NCI-H2227 treated with DMSO at 0.1 percent for 48 hours (cell line): ENCODE results near the gene PLAAT4.
"Not testable (repeated sequence)": the region's sequence is repeated elsewhere in the genome, so short reads cannot be mapped to it uniquely, and the experiment has no call there.

Source experiments
- DNase-seq: peaks from one replicate; lab custom pipeline; 2025; lab: John Stamatoyannopoulos, UW

The PLAAT4 gene

DNA sequence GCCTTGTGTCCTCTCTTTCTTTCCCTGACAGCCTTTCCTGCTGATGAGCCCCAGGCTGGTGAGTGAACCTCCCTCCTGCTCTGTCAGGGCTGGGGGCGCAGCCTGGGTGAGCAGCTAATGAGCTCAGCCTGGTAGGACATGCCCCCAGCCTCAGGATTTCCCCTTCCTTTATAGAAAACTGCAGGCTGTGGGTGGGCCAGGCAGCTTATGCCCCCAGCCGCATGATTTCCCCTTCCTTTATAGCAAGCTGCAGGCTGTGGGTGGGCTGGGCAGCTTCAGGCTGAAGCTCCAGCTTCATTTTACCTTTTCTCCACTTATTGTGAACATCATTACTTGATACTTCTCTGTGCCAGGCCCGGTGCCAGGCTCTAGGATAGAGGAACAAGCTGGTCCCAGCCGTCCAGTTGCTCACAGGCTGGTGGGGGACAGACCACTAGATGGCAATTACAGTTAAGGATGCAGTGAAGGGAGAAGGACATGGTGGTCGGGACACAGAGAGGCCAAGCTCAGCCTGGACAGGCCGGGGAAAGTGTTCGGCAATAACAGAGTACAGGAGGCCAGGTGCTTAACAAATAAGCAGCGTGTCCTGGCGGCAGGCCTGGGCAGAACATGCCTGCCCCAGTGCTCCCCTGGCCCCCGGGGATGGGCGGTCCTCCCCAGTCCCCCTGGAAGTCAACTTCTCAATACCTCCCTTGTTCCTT is 25.4 kb upstream of the PLAAT4 start:
- no peak for DNase-seq

- DNase-seq, result no peak
These were observed 23.8 kb upstream of the PLAAT4 start for GRCh38 chr11:63512816-63513215.

- no peak for DNase-seq
These were observed 20.5 kb upstream of the PLAAT4 start for GRCh38 chr11:63516109-63516508.

DNA sequence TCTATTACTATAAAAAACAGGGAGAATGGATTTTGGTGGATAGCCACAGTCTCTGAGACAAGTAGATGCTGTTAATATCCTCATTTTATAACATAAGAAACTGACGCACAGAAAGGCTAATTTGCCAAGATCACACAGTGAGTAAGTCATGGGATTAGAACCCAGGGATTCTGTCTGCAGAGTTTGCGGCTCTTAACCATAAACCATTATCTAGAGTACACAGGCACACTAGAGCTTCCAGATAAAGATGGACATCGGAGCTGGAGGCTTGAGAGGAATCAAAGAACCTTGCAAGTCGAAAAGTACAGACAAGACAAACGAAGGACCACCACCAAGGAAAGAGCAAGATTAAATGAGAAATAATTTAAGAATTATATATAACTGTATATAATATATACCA is 19.5 kb upstream of the PLAAT4 start:
- no peak for DNase-seq

DNA sequence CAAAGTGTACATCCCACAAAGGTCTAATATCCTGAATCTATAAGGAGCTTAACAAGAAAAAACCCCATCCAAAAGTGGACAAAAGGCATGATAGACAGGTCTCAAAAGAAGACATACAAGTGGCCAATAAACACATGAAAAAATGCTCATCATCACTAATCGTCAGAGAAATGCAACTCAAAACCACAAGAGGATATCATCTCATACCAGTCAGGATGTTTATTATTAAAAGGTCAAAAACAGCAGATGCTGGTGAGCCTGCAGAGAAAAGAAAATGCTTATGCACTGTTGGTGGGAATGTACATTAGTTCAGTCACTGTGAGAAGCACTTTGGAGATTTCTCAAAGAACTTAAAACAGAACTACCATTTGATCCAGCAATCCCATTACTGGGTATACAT is 18.1 kb upstream of the PLAAT4 start:
- DNase-seq, result no peak

DNA sequence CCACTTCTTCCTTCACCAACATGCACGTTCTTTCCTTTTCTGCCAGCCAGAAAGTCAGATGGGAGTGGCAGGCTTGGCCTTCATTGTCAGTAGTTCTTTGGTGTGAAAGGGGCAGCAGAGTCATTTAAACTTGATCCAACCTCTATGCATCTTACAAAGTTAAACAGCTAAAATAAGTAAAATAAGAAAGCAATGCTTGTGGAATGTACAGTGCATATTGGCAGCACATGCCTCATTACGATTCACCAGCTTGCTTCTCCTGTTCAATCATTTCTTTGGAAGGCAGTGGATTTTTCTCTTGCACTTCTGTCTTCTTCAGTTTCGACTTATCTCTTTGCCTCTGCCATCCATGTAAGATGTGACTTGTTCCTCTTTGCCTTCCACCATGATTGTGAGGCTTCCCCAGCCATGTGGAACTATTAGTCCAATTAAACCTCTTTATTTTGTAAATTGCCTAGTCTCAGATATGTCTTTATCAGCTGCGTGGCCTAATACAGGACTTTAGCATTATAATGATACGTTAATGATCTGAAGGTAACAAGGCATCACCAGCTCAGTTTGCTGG is 15.9 kb upstream of the PLAAT4 start:
- DNase-seq, result no peak

DNA sequence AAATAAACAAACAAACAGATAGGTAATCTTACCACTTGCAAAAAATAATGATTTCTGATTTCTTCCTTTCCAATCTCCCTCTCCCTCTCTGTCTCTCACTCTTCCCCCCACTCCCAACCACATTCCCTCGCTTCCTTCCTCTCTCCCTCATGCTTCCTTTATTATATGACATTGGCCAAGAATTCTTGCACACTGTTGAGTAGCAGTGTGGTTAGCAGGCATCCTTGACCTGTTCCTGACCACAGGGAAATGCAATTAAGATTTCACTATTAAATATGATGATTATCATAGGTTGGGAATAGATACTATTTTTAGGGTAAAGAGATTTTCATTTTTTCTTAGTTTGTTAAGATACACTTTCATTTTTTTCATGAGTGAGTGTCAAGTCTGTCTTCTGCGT is 14.7 kb upstream of the PLAAT4 start:
- no peak for DNase-seq

DNA sequence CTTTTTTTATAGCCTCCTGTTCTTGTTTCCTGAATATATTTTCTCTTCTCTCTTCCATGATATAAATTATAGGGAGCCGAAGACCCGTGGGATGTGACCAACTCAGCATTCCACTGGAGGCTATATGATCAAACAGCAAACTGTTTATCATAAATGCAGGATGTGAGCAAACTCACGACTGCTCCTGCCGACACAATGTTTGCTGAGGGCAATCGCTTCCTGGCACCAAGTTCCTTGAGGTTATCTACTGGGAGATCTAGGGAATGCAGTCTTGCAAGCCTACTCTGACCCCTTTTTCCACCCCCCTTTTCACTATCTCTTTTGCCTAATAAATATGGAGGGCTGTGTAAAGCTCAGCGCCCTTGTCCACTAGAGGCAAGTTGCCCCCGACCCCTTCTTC is 13.5 kb upstream of the PLAAT4 start:
- DNase-seq, result no peak

DNA sequence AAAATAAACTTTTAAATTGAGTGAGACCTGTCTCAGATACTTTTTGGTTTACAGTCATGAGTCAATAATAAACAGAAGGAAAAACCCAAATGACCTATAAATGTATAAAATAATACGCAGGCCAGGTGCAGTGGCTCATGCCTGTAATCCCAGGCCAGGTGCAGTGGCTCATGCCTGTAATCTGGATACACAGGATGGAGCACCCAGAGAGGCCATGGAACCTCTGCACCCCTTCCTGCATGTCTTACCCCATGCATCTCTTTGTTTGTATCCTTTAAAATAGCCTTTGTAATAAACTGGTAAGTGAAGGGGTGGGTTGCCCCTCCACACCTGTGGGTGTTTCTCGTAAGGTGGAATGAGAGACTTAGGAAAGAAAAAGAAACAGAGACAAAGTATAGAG is 8.9 kb upstream of the PLAAT4 start:
- no peak for DNase-seq

GRCh38 chr11:63528156-63528555 is 8.5 kb upstream of the PLAAT4 start:
- not testable (repeated sequence) for DNase-seq

DNA sequence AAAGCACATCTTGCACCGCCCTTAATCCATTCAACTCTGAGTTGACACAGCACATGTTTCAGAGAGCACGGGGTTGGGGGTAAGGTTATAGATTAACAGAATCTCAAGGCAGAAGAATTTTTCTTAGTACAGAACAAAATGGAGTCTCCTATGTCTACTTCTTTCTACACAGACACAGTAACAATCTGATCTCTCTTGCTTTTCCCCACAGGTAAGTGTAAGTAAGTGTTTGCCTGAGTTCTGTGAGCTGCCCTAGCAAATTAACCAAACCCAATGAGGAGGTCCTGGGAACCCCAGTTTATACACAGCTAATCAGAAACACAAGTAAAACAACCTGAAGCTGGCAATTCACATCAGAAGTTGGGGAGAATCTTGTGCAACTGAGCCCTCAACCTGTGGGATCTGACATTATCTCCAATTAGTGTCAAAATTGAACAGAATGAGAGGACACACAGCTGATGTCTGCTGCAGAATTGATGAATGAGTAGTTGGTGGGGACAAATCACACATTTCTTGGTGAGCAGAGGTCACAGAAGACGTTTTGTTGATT is 7.8 kb upstream of the PLAAT4 start:
- DNase-seq, result not testable (repeated sequence)

- not testable (repeated sequence) for DNase-seq
These were observed 7.2 kb upstream of the PLAAT4 start for GRCh38 chr11:63529373-63529772.

DNA sequence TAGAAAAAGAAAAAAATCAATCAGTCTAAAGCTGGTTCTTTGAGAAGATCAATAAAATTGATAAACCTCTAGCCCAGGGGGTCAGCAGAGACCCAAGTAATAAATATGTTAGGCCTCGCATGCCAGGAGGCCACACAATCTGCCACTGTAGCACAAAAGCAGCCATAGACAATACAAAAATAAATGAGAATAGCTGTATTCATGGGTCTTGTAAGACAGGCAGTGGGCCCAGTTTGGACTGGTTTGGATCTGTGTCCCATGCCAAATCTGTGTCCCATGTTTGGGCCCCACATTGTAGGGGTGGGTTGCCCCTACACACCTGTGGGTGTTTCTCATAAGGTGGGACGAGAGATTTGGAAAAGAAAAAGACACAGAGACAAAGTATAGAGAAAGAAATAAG is 6.6 kb upstream of the PLAAT4 start:
- no peak for DNase-seq

- DNase-seq, result not testable (repeated sequence)
These were observed 5.4 kb upstream of the PLAAT4 start for GRCh38 chr11:63531074-63531792.

GRCh38 chr11:63532117-63532516 is 4.5 kb upstream of the PLAAT4 start:
- DNase-seq, result no peak

- DNase-seq, result no peak
These were observed 3.7 kb upstream of the PLAAT4 start for GRCh38 chr11:63532799-63533475.

GRCh38 chr11:63534076-63534475 is 2.5 kb upstream of the PLAAT4 start:
- DNase-seq, result no peak

DNA sequence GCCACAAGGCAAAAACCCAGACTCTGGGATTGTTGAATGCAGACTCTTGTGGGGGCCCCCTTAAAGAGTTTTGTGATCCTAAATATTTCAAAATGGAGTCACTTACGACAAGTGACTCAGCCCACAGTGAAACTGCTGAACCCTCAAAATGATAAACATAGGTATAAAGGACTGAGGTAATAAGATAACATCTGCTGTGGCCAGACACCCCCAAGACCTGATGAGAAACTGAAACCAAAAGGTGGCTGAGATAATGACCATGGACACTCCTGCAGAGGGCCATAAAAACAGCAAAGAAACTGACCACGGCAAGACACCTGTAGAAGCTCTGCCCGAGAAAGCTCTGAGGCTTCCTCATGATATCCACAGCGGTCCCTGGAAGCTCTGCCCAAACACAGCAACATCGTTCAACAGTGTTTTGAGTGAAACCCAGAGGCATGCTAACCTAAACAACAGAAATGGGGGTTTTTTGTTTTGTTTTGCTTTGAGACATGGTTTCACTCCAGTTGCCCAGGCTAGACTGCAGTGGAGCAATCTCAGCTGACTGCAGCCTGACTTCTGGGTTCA is 1.6 kb upstream of the PLAAT4 start:
- DNase-seq, result no peak

- DNase-seq, result no peak
These were observed 874 bp upstream of the PLAAT4 start for GRCh38 chr11:63535734-63536133.

DNA sequence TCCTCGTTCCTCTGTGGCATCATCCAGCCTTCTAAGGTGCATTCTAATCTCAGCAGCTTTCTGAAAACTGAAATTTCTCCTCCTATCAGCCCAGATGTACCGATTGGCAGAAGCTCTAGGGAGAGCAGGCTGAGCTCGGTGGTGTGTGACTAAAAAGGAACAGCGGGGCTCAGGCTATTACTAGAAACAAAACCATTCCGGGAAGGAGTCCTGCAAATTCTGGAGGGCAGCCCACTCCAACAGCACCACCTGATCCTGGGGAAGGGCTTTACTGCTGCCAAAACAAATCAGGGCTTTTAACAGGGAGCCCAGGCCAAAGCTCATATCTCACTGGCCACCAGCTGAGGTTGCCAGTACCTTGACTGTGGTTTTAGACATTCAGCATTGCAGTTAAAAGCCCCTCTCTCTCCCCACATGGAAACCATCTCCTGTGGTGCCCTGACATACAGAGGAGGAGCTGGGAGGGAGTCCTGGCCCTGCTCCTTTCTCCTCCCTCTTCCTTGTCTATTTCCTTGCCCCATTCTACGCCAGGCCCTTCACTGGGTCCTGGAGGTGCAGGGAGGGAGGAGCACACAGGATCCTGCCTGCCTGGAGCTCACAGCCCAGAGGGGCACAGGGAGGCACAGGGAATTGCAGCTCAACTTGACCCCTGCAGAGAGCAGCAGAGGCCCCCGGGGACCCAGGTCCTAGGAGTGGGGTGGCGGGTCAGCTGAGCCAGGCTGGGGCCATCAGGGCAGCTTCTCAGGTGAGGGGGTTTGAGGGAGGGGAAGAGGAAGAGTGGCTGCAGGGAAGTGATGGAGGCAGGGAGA is 889 bp downstream of the PLAAT4 start:
- DNase-seq, result no peak

GRCh38 chr11:63542506-63542905 is 5.9 kb downstream of the PLAAT4 start:
- DNase-seq, result not testable (repeated sequence)
